HG02678 (cell line): ENCODE results near the gene HERC3.

ENCODE experiments used
- ATAC-seq: cut with Tn5 transposase; IDR thresholded peaks from one replicate; pipeline ENCODE4 v1.9.1; 2021; ENCODE audit warnings: mild to moderate bottlenecking, moderate library complexity; ENCODE audit not compliant: unreplicated experiment

The HERC3 gene

DNA sequence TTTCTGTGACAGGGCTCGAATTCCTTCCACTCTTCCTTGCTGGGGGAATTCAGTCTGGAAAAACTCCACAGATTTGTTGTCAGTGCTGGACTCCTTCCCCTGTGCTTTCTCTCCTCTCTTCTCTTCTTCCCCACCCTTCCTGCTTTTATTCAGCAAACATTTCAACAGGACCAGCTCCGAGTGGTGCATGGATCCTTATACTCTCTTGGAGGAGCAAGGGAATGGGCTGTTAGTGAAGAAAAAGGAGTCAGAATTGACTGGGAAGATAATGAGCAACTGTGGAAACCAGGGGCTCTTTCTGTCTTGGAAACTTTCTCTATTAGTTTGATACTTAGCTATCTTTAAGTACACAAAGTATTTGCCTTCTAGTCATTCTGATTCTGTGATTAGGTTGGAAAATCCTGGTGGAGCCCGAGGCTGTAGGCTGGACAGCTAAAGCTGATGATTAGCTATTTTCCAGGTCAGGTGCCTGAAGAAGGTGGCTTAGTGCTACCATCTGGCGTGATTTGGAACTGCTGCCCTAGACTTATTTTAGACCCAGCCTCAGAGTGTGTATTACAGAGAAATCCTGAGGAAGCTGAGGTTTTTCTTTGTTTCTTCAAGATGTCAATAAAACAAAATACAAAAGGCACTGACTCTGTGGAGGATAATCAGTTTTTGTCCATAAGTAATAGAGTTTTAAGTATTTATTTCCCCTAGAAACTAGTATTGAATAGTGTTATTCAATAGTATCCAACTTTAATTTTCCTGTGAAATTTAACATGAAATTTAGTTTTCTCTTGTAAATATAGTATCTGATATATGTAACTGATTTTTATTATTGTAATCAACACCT, 67.0 kb downstream of the HERC3 start:
- peak; percentile 93 for ATAC-seq

DNA sequence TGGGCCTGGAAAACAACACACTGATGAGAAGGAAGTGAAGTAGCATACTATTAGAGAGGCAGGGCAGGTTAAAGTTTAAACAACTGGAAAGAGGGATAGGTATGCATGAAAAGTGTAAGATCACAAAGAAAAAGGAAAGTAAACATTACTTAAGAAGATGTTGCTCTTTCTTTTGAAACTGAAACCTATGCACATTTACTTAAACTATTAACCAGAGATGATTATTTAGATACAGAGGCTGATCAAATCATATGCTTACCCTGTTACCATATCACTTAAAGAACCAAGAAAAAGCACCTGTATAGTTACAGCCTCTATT, 67.6 kb downstream of the HERC3 start:
- ATAC-seq: no peak

- ATAC-seq: no peak
Measured at GRCh38 chr4:88660446-88661294, 68.4 kb downstream of the HERC3 start.

- no peak for ATAC-seq
Measured at GRCh38 chr4:88661739-88662138, 69.5 kb downstream of the HERC3 start.

- no peak for ATAC-seq
Measured at GRCh38 chr4:88672987-88673386, 80.7 kb downstream of the HERC3 start.

GRCh38 chr4:88673886-88674285, 81.6 kb downstream of the HERC3 start:
- ATAC-seq: no peak

GRCh38 chr4:88674565-88674964, 82.3 kb downstream of the HERC3 start:
- no peak for ATAC-seq

DNA sequence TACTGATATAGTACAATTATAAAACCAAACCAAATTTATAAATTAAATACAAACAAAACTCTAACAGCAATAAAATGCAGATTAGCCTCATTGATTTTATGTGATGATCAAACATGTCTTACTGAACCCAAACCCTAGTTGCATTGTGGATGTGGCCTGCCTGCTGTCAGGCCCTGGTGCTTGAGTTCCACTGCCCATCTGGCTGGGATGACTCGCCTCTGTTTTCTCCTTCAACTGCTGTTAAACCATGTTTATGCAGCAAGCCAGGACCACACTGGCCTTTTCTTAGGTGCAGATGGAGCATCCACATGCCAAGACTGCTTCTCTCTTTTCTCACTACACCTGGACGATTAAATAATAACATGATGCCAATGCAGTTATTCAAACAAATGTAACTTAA, 82.7 kb downstream of the HERC3 start:
- ATAC-seq: no peak

GRCh38 chr4:88675543-88675942, 83.3 kb downstream of the HERC3 start:
- ATAC-seq: no peak

DNA sequence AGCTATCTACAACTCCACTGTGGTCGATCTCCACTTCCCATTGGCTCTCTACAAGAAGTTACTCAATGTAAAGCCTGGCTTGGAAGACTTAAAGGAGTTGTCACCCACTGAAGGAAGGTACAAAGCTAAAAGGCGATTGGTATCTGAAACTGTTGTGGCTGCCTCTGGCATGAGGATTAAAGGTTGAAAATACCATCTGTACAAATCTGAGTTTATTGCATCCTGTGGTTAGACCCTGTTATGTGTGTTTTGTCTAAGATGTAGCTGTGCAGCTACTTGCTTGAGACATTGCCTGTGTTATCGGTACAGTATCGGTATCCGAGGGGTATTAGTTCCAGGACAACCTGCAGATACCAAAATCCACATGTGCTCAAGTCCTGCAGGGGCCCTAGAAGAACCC, 88.9 kb downstream of the HERC3 start:
- ATAC-seq: no peak

- ATAC-seq: no peak
Measured at GRCh38 chr4:88690355-88690754, 98.1 kb downstream of the HERC3 start.

- ATAC-seq: no peak
Measured at GRCh38 chr4:88693792-88694191, 101.5 kb downstream of the HERC3 start.

DNA sequence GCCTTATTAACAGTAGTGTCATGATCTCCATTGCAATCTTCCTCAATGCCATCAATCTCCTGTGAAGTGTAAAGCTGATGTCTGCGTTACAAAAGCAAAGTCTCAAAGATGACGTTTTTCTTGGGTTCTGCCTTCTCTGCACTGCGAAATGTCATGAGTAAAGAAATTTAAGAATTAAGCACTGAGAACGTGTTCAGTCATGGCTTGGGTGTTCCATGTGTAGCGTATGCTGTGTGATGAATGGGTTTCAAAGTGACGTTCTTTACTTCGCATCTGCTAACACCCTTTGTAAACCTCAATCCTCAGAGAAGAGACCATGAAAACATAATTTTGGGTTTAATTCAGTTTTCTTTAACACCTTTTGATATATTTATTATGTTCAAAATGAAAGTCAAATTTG, 104.3 kb downstream of the HERC3 start:
- no peak for ATAC-seq

DNA sequence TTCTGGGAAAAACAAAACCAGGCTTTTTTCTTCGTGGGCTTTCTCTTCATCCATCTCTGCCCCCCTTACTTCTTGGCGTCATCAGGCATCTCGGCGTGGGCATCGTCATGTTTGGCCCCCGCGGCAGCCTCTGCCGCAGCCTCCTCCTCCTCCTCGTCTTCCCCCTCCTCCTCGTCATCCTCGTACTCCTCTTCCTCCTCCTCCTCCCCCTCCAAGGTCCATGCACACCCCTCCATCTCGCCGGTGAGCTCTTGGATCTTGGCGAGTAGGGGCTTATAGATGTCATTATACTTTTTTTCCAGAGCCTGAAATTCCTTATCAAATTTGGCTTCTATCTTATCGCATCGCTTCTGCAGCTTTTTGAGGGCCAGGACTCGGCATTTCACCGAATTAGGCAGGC, 104.9 kb downstream of the HERC3 start:
- ATAC-seq: no peak

GRCh38 chr4:88697588-88698329, 105.5 kb downstream of the HERC3 start, which contains the start of gene NAP1L5:
TSS of gene NAP1L5 (minus strand) at chr4:88697829. CDS start at chr4:88697754, 75 bp downstream.
- peak; percentile 97 for ATAC-seq

DNA sequence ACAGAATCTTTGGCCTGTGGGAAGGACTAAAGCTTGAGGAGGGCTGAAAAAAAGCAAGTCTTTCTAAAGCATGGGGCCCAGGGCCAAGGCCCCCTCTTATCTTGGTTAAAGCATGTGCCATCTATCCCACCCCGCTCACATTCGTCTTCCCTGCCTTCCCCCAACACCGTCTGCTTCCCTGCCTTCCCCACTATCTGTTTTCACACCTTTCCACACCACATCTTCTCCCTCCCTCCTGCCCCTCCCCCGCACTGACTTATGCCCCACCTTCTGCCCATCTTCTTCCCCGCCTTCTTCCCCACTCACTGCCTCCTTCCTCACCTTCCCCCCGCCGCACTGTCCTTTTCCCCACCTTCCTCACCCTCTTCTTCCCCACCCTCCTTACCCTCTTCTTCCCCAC, 106.2 kb downstream of the HERC3 start:
- ATAC-seq: no peak

DNA sequence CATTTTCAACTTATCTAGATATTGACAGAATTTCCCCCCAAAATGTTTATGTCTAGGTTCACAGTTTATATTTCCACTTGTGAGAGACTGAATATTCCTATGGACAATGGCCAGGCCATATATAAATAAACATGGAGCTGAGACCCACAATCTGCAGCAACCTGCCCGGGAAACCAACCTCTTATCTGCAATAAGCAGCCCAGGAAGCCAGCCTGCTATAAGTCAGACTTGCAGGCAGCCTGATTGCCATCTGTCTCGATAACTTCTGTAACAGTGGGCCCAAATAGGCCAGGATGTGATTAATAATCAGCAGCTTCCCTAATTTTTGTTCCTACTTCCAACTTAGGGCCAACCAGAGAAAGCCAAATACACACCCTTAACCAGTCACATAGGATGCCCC, 110.5 kb downstream of the HERC3 start:
- ATAC-seq: no peak

GRCh38 chr4:88705223-88705622, 112.9 kb downstream of the HERC3 start:
- no peak for ATAC-seq

GRCh38 chr4:88705805-88706492, 113.7 kb downstream of the HERC3 start:
- ATAC-seq: no peak

DNA sequence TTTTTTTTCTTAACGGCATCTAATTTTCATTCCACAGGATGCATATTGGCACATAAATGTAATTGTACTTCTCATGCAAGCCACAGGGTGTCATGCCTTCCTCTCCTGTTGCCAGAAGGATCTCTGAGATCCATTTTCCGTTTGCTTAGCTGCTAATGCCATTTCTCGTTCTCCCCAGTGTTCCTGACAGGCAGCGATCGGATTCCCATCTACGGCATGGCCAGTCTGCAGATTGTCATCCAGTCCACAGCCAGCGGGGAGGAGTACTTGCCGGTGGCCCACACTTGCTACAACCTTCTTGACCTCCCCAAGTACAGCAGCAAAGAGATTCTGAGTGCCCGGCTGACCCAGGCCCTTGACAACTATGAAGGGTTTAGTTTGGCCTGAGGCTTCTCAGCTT, 114.3 kb downstream of the HERC3 start:
- ATAC-seq: no peak

- ATAC-seq: no peak
Measured at GRCh38 chr4:88709989-88710388, 117.7 kb downstream of the HERC3 start.
